HG03469 (cell line): Measurements from ENCODE around the gene MAST4.

ENCODE experiments used
- ATAC-seq: cut with Tn5 transposase; IDR thresholded peaks from one replicate; pipeline ENCODE4 v1.9.1; 2021; ENCODE audit warnings: mild to moderate bottlenecking, moderate library complexity, moderate number of reproducible peaks; ENCODE audit not compliant: unreplicated experiment

Gene MAST4

DNA sequence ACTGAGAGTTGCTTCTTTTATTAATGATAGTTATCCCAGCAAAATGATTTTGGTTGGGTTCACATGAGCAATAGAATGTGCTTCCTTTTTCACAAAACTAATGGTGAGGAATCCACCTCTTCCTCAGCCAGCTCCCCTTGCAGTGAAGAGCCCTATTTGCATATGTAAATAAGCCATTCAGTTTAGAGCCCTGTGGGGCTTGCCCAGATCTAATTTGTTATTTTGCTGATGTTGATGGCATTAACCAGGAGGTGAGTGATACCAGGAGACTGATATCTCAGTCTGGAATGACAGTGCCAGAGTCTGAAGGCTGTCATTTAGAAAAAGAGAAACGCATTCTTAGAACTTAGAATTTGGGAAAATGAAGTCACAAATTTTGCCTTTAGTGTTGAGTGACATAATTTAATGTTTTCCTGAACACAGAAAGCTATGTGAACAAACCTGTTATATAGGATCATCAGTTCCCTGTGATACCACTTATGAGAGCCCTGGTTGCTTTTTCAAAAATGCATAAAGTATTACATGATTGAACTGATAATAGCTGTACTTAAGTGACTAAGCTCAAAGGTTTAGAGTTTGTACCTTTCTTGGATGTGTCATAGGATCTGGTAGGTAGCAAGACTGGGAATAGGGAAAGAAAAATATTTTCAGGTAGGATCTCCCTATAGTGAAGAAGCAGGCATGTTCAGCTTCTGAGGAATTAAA is 271.6 kb downstream of the MAST4 start:
- no peak for ATAC-seq

DNA sequence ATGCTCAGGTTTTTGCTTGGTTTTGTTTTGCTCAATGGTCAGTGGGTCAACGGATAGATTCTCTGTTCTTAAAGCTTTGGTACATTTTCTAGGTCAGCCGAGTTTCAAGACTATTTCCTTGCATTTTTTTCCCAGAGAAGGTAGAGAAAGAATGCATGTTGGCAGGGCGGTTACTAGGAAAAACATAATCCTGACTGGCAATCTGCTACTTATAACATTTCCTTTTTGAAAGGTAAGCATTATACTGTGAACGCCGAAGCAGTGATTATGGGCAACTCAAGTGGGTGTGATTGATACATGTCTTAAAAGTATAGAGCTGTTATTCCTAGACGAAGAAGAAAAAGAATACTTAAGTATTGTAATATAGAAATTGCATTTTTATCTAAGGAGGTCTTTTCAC is 273.2 kb downstream of the MAST4 start:
- no peak for ATAC-seq

DNA sequence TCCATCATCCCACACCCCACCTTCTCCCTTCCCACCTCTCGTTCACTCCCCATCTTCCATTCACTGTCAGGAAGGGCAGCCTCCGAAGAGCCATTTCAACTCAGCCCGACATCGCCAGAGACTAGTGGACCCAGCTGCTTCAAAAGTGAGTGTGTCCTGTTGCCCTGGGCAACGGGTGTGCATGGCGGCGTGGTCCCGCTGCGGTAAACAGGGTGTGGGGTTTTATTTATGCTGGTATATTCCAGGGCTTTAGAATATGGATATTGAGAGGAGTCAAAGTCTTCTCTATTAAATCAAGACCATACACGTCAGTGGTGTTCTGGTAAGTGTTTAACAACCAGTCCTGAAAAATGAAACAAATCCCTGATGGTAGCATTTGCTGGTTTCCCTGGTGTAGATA is 274.5 kb downstream of the MAST4 start:
- no peak for ATAC-seq

DNA sequence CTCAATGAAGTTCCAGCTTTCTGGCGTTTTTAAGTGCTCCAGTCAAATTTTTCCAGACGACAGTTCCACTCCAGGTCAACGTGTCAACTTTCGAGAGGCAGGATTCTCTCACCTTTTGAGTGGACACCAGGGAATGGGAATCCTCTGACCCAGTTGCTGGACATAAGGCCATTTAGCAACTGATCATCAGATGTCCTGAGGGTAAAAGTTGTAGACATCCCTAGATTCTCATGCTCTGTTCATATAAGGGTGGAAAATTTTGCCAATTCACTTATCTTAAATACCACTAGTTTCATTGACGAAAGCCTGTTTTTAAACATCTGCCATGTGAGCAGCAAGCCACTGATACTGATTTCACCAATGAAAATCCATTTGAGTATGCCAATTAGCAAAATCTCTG is 275.5 kb downstream of the MAST4 start:
- ATAC-seq, result no peak

DNA sequence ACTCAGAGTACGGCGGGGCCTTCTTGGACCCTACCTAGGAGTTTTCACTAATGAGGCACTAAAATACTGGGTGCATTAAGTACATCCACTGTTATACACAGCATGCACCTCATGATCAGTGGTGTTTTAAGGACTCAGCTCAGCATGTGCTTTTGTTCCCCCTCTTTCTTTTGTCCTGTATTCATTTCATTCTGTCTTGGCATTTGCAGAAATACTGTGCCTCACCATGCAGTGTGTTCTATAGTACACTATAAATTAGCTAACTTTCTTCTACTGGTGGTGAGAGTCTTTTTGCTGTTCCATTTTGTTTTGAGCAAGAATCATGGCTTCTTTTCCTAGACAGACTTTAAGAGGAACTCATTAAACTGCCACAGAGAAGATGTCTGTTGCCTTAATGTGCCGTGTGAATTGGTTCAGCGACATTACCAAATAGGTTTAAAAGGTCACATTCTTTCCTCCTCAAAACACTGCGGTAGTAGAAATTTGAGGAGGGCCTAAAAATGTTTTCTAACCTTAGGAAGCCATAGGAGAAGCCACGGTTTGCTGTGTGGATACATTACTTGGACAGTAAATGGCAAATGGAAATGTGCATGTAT is 276.6 kb downstream of the MAST4 start:
- ATAC-seq, result no peak

DNA sequence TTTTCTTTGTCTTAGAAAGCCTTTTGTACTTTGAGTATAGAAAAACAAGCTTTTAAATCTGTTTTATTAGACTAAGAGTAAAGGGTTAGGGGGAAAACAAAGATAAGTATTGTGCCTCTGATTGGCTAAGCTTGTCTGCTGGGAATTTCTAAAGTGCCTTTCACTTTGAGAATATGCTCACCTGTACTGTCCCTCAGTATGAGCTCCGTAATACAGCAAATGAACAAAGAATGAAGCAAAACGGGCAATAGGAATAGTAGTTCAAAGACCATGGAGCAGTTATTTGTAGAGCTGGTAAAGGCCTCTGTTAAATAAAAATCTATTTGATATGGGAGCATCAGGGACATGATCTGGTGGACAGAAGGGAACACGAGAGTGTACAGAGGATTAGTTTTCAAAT is 277.8 kb downstream of the MAST4 start:
- no peak for ATAC-seq

DNA sequence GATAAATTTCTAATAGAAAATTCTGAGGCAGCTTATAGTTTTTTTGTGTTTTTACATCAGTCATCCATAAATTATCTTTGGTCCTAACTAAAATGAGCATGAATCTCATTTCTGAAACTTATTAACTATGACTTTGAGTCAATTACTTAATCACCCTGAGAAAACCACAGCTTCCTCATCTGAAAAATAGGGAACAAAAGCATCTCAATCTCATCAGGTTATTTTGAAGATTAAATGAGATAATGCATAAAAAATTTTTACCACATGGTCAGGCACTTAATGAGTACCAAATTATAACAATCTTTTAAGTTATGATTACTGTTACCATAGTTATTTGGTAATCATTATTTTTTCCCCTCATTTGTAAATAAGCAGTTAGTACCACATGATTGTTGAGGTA is 279.1 kb downstream of the MAST4 start:
- ATAC-seq, result no peak

DNA sequence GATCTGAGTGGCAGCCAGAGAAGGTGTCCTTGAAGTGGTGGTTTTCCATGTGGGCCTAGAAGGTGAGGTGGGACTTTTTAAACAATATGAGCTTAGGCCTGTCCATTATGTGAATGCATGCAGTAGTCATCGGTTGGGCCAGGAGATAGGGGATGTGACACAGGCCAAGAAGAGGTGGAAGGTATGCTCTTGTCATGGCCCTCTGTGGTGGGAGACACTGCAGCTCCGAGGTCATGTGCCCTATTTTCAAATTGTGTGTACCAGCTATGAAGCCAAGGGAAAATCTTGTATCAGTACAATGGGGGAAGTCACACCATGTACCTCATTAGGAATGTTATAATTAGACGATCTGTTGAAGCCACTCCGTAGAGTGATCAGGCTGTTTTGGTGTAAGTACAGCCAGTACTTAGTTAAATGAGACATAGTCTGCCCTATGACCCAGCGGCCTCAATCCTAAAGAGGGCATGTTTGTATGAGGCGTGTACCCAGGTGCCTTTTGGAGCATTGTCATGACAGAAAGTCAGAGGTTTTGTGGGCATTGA is 280.1 kb downstream of the MAST4 start:
- no peak for ATAC-seq

DNA sequence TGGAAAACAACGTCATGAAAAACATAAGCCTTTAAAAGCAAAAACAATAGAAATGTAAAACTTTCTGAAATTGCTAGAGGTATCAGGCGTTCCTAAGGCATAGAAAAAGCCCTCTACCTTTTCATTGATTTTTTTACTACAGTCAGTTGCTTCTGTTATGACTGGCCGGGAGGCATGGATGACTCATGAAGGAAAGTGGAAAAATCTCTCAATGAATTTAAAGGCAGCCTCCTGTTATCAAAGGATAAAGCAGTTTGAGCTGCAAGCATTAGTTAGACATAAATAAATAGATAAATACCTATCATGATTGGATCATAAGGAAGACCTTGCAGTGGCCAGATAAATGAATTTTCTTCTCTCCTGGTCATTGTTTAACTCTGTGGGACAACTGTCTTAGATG is 281.6 kb downstream of the MAST4 start:
- no peak for ATAC-seq

DNA sequence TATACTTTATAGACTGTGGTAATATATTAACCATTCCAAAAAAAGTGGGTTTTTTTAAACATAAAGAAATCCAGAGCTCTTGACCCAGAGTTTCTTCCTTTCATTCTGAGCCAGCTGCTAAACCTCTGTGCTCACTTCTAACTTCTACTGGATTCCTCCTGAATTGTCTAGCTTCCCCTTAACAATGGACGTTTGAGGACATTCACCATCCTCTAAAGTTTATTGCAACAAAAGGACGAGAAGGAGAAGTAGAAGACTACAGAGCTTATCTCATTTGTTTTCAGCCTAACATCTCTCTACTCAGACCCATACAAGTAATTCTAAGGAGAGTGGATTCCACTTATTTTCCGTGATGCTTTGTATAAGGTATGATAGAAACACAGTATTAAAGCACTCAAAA is 284.2 kb downstream of the MAST4 start:
- ATAC-seq, result no peak

DNA sequence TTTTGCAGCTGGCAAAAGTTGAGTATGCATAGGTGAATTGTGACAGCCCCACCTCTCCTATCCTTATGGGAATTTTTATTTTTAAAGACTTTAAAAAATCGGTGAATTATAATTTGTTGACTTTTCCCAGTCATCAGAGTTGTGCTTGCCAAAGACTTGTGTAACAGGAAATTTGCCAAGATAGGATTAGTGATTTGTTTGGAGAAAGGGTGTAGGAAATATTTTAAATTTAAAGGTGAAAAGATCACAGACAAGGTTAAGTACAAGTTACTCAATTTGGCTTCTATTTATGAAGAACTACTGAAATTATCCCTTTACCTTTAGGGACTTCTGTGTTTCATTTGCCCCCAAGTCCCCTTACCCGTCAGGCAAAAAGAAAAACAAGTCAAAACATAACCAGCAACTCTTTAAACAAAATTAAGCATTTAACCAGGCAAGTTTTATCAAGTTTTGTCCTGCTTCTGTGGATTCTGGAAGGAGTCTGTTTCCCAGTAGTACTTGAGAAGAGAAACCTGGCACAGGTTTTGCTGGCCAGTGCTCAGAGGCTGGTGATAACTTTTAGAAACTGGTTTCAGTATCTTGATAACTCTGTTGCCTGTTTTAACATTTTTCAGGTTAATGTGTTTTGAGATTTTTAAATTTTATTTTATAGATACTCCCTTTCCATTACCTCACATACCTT is 285.4 kb downstream of the MAST4 start:
- no peak for ATAC-seq

DNA sequence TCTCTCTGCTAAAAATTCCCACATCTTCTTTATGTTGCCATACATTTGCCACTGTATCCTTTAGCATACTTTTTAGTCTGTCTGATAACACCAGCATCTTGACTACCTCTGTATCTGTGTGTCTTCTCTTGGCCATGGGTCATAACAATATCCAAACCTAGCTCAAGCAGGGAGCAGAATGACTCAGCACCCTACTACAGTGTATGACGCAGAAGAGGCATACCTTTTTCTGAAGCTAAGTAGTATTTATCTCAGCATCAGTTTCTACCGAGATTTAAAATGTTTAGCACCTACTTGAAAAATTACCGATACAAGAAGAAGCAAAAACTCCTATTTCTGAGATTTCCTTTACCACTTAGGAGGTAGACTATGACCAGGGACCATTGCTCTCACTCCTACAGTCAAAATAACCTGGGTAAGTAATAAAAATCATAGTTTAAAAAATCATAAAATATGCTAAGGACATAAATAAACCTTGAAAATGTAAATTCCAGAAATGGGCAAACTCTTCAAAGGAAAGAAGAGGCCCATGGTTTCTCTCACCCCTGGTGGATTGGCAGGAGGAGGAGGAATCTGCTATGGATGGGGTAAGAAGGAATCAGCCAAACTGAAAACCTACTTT is 286.5 kb downstream of the MAST4 start:
- ATAC-seq, result no peak

DNA sequence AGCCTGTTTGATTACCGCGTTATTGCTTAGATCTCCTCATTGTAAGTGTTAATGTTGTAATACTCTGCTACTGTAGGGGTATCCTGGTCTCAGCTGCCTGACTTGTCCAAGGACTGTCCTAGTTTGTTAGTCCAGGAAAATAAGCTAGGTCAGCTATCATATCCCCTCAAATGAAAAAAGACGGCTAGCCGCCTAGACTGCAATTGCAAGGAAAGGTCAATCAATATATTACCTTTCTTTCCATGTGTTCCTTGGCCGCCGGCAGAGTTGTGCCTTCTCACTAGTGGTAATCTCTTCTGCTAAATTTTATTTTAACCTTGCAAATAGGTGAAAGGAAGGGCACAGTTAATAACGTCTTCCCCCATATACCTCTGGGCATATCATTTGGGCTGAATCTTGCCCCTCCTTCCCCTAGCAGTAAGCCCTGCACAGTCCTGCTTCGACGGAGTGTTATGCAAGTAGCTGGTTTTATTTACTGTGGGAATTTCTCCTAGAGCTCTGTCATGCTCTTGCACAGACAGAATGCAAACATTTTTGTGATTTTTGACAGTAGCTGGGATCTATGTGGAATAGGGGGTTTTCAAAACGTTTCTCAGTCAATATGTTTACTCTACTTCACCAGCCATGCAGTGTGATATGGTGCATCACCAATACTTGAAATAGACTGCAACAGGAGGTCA is 288.5 kb downstream of the MAST4 start:
- no peak for ATAC-seq

DNA sequence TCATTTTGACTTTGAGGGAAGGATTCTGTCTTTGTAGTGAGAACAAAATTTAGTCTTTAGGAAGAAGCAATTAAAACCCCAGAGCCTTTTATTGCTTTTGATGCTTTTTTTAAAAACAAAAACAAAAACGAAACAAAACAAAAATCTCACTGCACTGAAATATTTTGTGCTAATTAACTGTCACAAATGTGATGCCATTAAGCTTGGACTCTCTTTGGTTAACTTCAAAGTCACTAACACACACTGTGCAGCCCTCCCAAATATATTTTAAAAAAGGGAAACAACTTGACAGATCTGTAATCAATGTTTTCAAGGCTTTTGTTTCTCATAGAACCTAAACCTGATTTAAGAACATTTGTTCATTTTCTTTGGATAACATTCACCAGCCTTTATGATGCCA is 290.7 kb downstream of the MAST4 start:
- no peak for ATAC-seq

DNA sequence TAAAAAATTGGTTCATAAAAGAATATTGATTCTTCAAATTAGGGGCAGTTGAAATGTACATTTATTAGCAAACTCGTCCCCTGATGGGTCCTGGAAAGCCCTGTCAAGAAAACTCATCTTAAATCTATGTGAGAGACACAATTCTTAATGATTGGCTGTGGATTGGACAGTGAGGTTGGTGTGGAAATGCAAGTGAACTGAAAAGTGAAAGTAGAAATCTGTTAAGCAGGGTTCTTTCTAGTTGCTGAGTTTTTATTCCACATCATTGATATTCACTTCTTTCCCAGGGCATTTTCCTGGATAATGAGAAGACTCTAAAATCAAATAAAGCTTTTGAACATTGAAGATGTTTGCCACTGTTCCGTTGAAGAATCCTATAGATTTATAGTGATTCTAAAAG is 292.4 kb downstream of the MAST4 start:
- ATAC-seq, result no peak

DNA sequence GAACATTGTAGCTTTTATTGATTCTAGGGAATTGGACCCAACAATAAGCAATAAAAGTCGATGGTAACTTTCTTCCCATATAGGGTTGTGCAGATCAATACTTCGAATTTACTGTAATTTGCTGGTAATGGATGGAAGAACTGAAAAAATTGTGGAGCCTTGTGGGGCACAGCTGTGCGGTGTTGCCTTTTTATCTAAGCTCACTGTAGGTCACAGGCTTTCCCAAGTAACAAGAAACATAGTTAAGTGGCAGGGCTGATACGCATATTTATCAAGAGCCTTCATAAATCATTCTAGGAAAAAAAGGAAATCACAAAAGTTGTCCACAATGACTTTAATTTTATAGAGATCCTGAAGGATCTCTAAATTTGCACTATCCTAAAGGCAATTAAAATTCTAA is 292.9 kb downstream of the MAST4 start:
- ATAC-seq, result no peak

DNA sequence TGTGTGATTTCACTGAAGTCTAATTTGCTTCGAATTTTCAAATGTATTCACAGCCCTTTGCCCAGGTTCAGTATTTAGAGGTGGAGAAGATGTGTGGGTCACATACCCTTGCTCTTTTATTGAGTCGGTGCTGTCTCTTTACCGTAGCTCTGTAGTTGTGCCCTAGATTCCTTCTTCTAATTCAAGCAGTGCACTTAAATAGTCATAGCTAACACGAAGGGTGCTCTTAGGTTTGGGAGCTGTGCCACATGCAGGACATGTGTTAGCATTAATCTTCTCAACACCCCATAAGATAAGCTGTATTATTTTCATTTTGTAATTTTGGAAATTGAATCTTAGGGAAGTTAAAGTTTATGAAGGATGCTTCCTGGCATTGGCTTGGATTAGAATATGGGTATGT is 293.3 kb downstream of the MAST4 start:
- no peak for ATAC-seq

DNA sequence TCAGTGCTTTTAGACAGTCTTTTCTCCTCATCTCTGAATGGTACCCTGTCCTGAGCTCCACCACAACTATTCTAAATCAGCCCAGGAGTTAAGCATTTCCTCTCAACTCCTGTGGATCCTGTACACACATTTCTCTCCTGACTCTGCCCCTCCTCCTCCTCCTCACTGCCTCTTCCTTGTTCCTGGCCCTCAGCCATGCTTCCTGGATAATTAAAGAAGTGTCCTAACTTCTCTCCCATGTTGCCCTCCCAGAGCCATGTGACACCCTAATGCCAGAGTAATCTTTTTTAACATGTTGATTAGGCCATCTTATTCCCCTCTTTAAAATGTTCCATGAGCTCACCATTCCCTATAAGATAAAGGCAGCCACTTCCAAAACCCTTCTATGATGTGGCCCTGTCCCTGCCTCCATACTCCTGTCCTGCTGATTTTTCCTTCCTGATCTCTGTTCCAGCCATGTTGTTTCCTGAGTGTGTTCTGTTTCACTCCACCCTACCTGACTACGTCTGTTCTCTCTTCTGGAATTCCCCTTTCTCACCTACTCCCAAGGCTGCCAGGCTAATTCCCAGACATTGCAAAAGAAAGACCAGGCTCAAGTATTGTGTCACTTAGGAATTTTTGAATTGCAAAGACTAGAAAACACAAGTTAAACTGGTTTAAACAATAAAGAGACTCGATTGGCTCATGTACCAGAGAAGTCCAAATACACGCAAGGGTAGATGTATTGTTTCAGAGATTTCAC is 295.2 kb downstream of the MAST4 start:
- ATAC-seq, result no peak

DNA sequence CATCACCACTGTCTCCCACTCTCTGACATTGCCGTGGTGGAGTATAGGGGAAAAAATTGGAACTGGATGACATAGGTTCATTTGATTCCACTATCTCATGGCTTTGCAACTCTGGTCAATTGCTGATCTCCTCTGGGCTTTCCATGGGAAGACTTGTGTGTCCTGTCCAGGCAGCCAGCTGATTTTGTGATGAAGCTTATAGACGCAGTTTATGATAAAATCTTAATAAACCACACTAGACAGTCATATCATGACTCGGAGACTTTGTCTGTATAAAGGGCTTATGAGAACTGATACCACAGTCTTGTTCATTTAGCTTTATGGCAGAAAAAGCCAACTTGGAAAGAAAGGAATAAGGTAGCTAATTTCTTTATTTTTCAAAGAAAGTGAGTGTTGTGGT is 296.5 kb downstream of the MAST4 start:
- no peak for ATAC-seq

DNA sequence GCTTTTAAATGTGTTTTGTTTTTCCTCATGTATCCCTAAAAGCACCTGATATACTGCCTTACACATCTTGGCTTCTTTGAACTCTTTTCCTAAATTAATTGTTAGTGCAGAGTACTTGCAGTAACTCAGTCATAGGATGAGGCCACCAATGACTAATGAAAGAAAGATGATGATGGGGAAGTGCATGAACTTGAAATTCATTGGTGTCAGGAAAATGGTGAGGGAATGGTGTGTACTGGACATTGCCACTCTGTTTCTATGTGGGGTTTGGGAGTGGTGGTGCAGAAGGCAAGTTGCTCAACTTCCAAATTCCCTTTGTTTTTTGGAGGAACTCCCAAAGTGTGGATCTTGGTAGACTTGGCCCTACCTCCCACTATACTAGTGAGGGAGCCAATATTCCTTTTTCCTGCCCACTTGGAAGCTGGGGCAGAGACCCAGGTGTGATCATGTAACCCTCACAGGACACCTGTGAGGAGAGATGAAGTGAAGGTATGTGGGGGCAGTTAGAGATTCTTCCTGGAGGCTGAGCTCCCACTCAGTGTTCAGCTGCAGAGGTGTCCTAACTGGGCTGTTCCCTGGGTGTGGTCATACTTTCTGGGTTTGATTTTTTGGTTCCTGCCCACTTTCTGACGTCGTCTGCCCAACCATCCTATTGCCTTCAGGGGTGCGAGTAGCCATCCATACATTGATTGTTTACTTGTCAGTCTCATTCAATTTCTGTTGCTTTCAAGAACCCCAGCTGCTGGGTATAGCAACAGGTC is 298.5 kb downstream of the MAST4 start:
- ATAC-seq, result no peak
